ENCODE data around the gene ABTB2. TPM values are rescaled to one million over a fixed set of nuclear protein-coding genes. Genes with fewer than 3 reads are reported as not detected.

Gene ABTB2
- total RNA-seq, 4 donors from 2014 or later = 5.0 to 44.1 (median 33.0) TPM

- no peaks in the 10 kb centered on the region for H3K27me3 ChIP-seq
- H3K36me3 ChIP-seq = no peaks in the 10 kb centered on the region
- no peak overlapping the region for H3K4me3 ChIP-seq
- no peaks in the 10 kb centered on the region for H3K9me3 ChIP-seq
- H3K27ac ChIP-seq = no peak overlapping the region
- H3K4me1 ChIP-seq = peaks cover 0 to 25% (median 11%) of the 10 kb centered on the region in 4 donors
- no peak for DNase-seq
- no peak for TF ChIP-seq POLR2A (IDR thresholded peaks at IDR 0.05)
- no peak for TF ChIP-seq CTCF (IDR thresholded peaks at IDR 0.05)
These were observed 2.2 kb upstream of the ABTB2 start for GRCh38 chr11:34360046-34360445.

DNA sequence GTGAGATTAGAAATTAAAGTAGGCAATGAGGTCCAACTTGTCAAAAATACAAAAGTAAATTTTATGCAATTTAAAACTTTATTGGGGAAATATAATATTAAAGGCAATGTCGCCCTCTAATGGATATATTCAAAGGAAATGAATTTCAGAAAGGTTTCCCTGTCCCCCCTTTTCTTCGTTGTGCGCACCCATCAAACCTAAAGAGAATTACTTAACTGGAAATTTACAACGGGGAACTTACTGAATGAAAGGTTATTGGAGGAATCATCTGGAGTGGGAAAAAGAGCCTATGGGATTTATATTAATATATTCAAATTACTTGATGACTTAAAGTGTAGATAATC lies 1.7 kb upstream of the ABTB2 start:
- H3K4me3 ChIP-seq = peak overlapping the region in 2 of 4 donors; percentile 62 to 86
- H3K36me3 ChIP-seq = no peaks in the 10 kb centered on the region
- no peak for DNase-seq
- TF ChIP-seq CTCF (IDR thresholded peaks at IDR 0.05) (peak in 1 of 6 experiments; percentile 12), POLR2A (IDR thresholded peaks at IDR 0.05) (no peak)
- H3K27ac ChIP-seq = no peak overlapping the region
- H3K4me1 ChIP-seq = peaks cover 0 to 30% (median 11%) of the 10 kb centered on the region in 4 donors
- H3K9me3 ChIP-seq = no peaks in the 10 kb centered on the region
- H3K27me3 ChIP-seq = no peaks in the 10 kb centered on the region

- no peaks in the 10 kb centered on the region for H3K9me3 ChIP-seq
- DNase-seq = peak; percentile 81 to 91 (median 81)
These were observed 1.1 kb upstream of the ABTB2 start for GRCh38 chr11:34358728-34359547.

DNA sequence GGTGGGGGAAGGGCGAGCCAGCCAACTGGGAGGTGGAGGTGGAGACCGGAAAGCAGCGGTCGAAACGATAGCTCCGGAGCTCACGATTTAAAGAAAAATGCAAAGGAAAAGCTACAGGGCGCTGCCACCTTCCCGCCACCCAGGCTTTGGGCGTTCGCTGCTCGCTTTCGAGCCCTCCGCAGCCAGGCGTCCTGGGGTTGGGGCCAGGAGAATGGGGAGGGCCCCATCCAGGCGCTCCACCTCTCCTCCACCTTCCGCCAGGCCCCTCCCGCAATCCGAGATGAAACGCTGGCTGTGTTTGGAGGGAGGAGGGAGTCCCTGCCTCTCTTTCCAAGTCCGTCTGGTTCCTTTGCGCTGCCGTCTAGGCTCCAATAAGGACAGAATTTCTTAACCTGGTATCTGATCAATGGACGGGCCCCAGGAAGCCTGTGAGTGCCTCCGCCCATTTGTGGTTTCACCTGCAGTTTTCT lies 483 bp upstream of the ABTB2 start:
- Histone ChIP-seq H3K27ac (peak overlapping the region; percentile 68 to 90 (median 77)), H3K36me3 (no peaks in the 10 kb centered on the region), H3K9me3 (no peaks in the 10 kb centered on the region), H3K4me3 (peak overlapping the region; percentile 52 to 86 (median 62)), H3K27me3 (no peaks in the 10 kb centered on the region), H3K4me1 (peaks cover 0 to 32% (median 11%) of the 10 kb centered on the region in 4 donors)
- no peak for TF ChIP-seq POLR2A (IDR thresholded peaks at IDR 0.05)
- DNase-seq = peak in 2 of 3 donors; percentile 31 to 74

More at GRCh38 chr11:34358728-34359547, 1.1 kb upstream of the ABTB2 start:
- Histone ChIP-seq H3K36me3 (no peaks in the 10 kb centered on the region), H3K27ac (peak overlapping the region; percentile 68 to 90 (median 77)), H3K4me3 (peak overlapping the region; percentile 52 to 86 (median 62)), H3K4me1 (peaks cover 0 to 32% (median 11%) of the 10 kb centered on the region in 4 donors), H3K27me3 (no peaks in the 10 kb centered on the region)
- TF ChIP-seq CTCF (IDR thresholded peaks at IDR 0.05) (peak; percentile 73 to 98 (median 93)), POLR2A (IDR thresholded peaks at IDR 0.05) (no peak)

GRCh38 chr11:34356913-34357700 lies 703 bp downstream of the ABTB2 start:
- Histone ChIP-seq H3K9me3 (no peaks in the 10 kb centered on the region), H3K4me1 (peaks cover 0 to 32% (median 11%) of the 10 kb centered on the region in 4 donors), H3K27ac (peak overlapping the region; percentile 72 to 90 (median 78)), H3K4me3 (peak overlapping the region; percentile 52 to 86 (median 62)), H3K27me3 (no peaks in the 10 kb centered on the region), H3K36me3 (no peaks in the 10 kb centered on the region)
- peak; percentile 35 to 84 (median 75) for DNase-seq
- TF ChIP-seq CTCF (IDR thresholded peaks at IDR 0.05) = no peak
- TF ChIP-seq POLR2A (IDR thresholded peaks at IDR 0.05) = no peak

Data from Peyer's patch (tissue), 4 donors.